HG02981 (cell line): ENCODE data around the gene SORCS2.

Experiments used
- ATAC-seq: cut with Tn5 transposase; IDR thresholded peaks from one replicate; pipeline ENCODE4 v1.9.1; 2021; ENCODE audit warnings: mild to moderate bottlenecking, moderate library complexity; ENCODE audit not compliant: unreplicated experiment

Gene SORCS2

GRCh38 chr4:7535094-7535493, 342.8 kb downstream of the SORCS2 start:
- no peak for ATAC-seq

- no peak for ATAC-seq
Observed at GRCh38 chr4:7535619-7536018, 343.3 kb downstream of the SORCS2 start.

- no peak for ATAC-seq
Observed at GRCh38 chr4:7536876-7537275, 344.5 kb downstream of the SORCS2 start.

- no peak for ATAC-seq
Observed at GRCh38 chr4:7537853-7538400, 345.6 kb downstream of the SORCS2 start.

- no peak for ATAC-seq
Observed at GRCh38 chr4:7538518-7538917, 346.2 kb downstream of the SORCS2 start.

GRCh38 chr4:7539186-7539585, 346.8 kb downstream of the SORCS2 start:
- no peak for ATAC-seq

GRCh38 chr4:7539659-7540058, 347.3 kb downstream of the SORCS2 start:
- no peak for ATAC-seq

- no peak for ATAC-seq
Observed at GRCh38 chr4:7540206-7540605, 347.9 kb downstream of the SORCS2 start.

- no peak for ATAC-seq
Observed at GRCh38 chr4:7540654-7541413, 348.5 kb downstream of the SORCS2 start.

- ATAC-seq = no peak
Observed at GRCh38 chr4:7541414-7541810, 349.1 kb downstream of the SORCS2 start.

GRCh38 chr4:7542781-7543180, 350.4 kb downstream of the SORCS2 start:
- ATAC-seq = no peak

- ATAC-seq = no peak
Observed at GRCh38 chr4:7546152-7546808, 353.9 kb downstream of the SORCS2 start.

GRCh38 chr4:7546809-7547367, 354.6 kb downstream of the SORCS2 start:
- no peak for ATAC-seq

- ATAC-seq = no peak
Observed at GRCh38 chr4:7547368-7548040, 355.2 kb downstream of the SORCS2 start.

- no peak for ATAC-seq
Observed at GRCh38 chr4:7549866-7550265, 357.5 kb downstream of the SORCS2 start.

GRCh38 chr4:7552466-7552865, 360.1 kb downstream of the SORCS2 start:
- no peak for ATAC-seq

GRCh38 chr4:7553280-7553679, 360.9 kb downstream of the SORCS2 start:
- no peak for ATAC-seq

GRCh38 chr4:7554905-7555304, 362.6 kb downstream of the SORCS2 start:
- ATAC-seq = no peak

GRCh38 chr4:7556558-7556957, 364.2 kb downstream of the SORCS2 start:
- ATAC-seq = no peak

- ATAC-seq = no peak
Observed at GRCh38 chr4:7557456-7557855, 365.1 kb downstream of the SORCS2 start.

GRCh38 chr4:7558436-7558835, 366.1 kb downstream of the SORCS2 start:
- no peak for ATAC-seq
